Measurements from ENCODE around the gene SUPT3H.
"Not testable (repeated sequence)": the region's sequence is repeated elsewhere in the genome, so short reads cannot be mapped to it uniquely, and the experiment has no call there.

Gene SUPT3H

GRCh38 chr6:44906761-44907160 is 471.0 kb downstream of the SUPT3H start:
- TF ChIP-seq, protein P1, sequence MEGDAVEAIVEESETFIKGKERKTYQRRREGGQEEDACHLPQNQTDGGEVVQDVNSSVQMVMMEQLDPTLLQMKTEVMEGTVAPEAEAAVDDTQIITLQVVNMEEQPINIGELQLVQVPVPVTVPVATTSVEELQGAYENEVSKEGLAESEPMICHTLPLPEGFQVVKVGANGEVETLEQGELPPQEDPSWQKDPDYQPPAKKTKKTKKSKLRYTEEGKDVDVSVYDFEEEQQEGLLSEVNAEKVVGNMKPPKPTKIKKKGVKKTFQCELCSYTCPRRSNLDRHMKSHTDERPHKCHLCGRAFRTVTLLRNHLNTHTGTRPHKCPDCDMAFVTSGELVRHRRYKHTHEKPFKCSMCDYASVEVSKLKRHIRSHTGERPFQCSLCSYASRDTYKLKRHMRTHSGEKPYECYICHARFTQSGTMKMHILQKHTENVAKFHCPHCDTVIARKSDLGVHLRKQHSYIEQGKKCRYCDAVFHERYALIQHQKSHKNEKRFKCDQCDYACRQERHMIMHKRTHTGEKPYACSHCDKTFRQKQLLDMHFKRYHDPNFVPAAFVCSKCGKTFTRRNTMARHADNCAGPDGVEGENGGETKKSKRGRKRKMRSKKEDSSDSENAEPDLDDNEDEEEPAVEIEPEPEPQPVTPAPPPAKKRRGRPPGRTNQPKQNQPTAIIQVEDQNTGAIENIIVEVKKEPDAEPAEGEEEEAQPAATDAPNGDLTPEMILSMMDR (IDR thresholded peaks at IDR 0.05; ENCODE audit: insufficient read depth, low read depth, low read length, missing control alignments) = no peak
- no peak overlapping the region for H3K4me3 ChIP-seq (ENCODE audit: low read depth, low read length)
- DNase-seq (ENCODE audit: low read depth) = no peak

- not testable (repeated sequence) for H3K4me3 ChIP-seq (ENCODE audit: low read depth, low read length); DNase-seq (ENCODE audit: low read depth)
Observed at GRCh38 chr6:44900358-44900757, 477.4 kb downstream of the SUPT3H start.

DNA sequence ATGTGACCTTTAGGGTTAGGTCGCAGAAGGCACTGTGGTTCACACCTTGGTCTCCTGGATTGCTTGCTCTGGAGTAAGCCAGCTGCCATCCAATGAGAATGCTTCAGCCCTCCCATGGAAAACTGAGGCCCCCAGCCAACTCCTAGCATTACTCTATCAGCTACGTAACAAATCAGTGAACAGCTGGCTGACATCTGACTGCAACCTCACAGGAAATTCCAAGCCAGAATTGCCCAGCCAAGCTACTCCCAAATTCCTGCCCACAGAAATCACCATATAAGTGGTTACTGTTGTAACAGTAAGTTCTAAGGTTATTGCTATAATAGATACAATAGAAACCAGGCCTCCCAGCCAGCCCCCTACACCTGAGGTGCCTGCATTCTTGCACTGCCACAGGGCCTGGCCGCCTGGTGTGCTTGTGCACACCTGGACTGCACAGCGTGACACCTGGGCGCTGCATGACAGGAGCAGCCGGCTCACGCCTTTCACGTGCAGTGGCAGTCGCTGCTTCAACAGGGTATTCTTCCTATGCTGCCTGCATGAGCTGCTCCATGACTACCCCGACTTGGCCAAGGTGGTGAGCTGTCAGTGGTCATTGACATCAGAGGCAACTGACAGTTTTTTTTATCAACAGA is 479.3 kb downstream of the SUPT3H start:
- DNase-seq (ENCODE audit: low read depth) = no peak
- H3K4me3 ChIP-seq (ENCODE audit: low read depth, low read length) = no peak overlapping the region
- TF ChIP-seq, protein P1 (IDR thresholded peaks at IDR 0.05; ENCODE audit: insufficient read depth, low read depth, low read length, missing control alignments) = no peak

GRCh38 chr6:44897316-44897715 is 480.4 kb downstream of the SUPT3H start:
- TF ChIP-seq, protein P1 (IDR thresholded peaks at IDR 0.05; ENCODE audit: insufficient read depth, low read depth, low read length, missing control alignments) = no peak
- no peak for DNase-seq (ENCODE audit: low read depth)

GRCh38 chr6:44896701-44897100 is 481.0 kb downstream of the SUPT3H start:
- TF ChIP-seq, protein P1 (IDR thresholded peaks at IDR 0.05; ENCODE audit: insufficient read depth, low read depth, low read length, missing control alignments) = no peak
- DNase-seq (ENCODE audit: low read depth) = no peak
- no peak overlapping the region for H3K4me3 ChIP-seq (ENCODE audit: low read depth, low read length)

More at GRCh38 chr6:44897316-44897715, 480.4 kb downstream of the SUPT3H start:
- H3K4me3 ChIP-seq (ENCODE audit: low read depth, low read length) = no peak overlapping the region

DNA sequence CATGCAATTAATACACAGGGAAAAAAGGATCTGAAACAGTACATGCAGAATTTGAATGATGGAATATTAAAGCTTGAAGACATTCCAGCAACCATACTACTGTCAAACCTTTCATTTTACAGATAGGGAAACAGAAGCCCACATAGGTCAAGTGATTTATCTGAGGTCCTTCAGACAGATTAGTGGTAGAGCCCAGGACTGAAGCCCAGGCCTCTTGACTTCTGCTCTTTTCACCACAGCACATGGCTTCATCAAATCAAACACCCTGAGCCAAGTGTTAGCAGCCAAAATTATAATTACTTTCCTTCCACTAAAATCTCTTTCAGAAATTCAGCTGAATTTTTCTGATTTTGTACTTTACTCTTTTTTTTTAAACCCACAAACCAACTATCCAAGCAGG is 485.2 kb downstream of the SUPT3H start:
- TF ChIP-seq, protein P1 (IDR thresholded peaks at IDR 0.05; ENCODE audit: insufficient read depth, low read depth, low read length, missing control alignments) = no peak
- no peak overlapping the region for H3K4me3 ChIP-seq (ENCODE audit: low read depth, low read length)
- no peak for DNase-seq (ENCODE audit: low read depth)

GRCh38 chr6:44879071-44879470 is 498.7 kb downstream of the SUPT3H start:
- not testable (repeated sequence) for DNase-seq (ENCODE audit: low read depth); H3K4me3 ChIP-seq (ENCODE audit: low read depth, low read length)

DNA sequence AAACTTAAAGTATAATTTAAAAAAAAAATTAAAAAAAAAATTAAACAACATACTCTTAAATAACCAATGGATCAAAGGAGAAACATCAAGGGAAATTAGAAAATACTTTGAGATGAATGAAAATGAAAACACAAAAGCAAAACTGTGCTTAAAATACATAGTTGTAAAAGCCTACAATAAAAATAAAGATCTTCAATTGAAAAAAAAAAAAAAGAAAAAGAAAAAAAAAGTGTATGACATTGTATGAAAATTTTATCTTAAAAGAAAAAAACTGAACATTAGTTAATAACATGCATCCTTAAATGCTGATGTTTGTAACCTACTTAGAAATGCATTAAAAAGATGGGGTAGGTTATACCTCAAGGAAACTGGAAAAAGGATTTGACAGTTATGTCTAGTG is 501.1 kb downstream of the SUPT3H start:
- not testable (repeated sequence) for H3K4me3 ChIP-seq (ENCODE audit: low read depth, low read length)

More for the DNA sequence above, 501.1 kb downstream of the SUPT3H start:
- DNase-seq (ENCODE audit: low read depth) = not testable (repeated sequence)
